PC-9 (cell line): ENCODE data around the gene TMEM240. TPM values are rescaled to one million over a fixed set of nuclear protein-coding genes. Genes with fewer than 3 reads are reported as not detected.
"Not testable (repeated sequence)": the region's sequence is repeated elsewhere in the genome, so short reads cannot be mapped to it uniquely, and the experiment has no call there.

Source experiments
- BruUV-seq: library from RNA; stranded (reverse); fragments of 400-500 nt; replicated peaks from 2 replicates; lab custom pipeline; 2021; lab: Mats Ljungman, UMichigan
- CTCF ChIA-PET: fragments of 300-600 bp; sonication (Branson Sonifier 250); formaldehyde crosslinking; loops from one replicate; lab custom pipeline; 2022; ENCODE audit warnings: antibody characterized with exemption; lab: Charles Lee
- POLR2A ChIA-PET: fragments of 300-600 bp; sonication (Branson Sonifier 250); formaldehyde crosslinking; loops from one replicate; lab custom pipeline; 2022; ENCODE audit warnings: antibody characterized with exemption; ENCODE audit not compliant: unreplicated experiment; lab: Charles Lee
- DNase-seq, 2 experiments: peaks; one replicate each; pipeline versions ENCODE4 v3.0.0 to v3.0.0-alpha.2; 2015 to 2022; ENCODE audit warnings: mixed read lengths in 1 of 2
- H2AFZ ChIP-seq: fragments of 200-600 bp; sonication (generic); 2 replicates; pipeline ENCODE4 v1.8.1; 2017; ENCODE audit warnings: antibody characterized with exemption
- H3F3A ChIP-seq: fragments of 200-600 bp; sonication (generic); 2 replicates; pipeline ENCODE4 v1.8.1; 2017; ENCODE audit warnings: antibody characterized with exemption, mild to moderate bottlenecking, low read depth; ENCODE audit not compliant: insufficient read depth
- H3K27ac ChIP-seq: fragments of 200-600 bp; sonication (generic); 2 replicates; pipeline ENCODE4 v1.6.1; 2016; ENCODE audit warnings: mixed run types
- H3K27me3 ChIP-seq: fragments of 200-600 bp; sonication (generic); 2 replicates; pipeline ENCODE4 v1.6.1; 2016; ENCODE audit warnings: low read depth, mixed run types; ENCODE audit not compliant: insufficient read depth
- H3K36me3 ChIP-seq: fragments of 200-600 bp; sonication (generic); 2 replicates; pipeline ENCODE4 v1.6.1; 2016; ENCODE audit warnings: low read depth, mixed run types
- H3K4me1 ChIP-seq: fragments of 200-600 bp; sonication (generic); replicated peaks from 2 replicates; pipeline ENCODE4 v1.6.1; 2016; ENCODE audit warnings: mixed run types; ENCODE audit not compliant: insufficient read depth
- H3K4me2 ChIP-seq: fragments of 200-600 bp; sonication (generic); 2 replicates; pipeline ENCODE4 v1.6.1; 2017; ENCODE audit warnings: mixed run types
- H3K4me3 ChIP-seq: fragments of 200-600 bp; sonication (generic); 2 replicates; pipeline ENCODE4 v1.6.1; 2016; ENCODE audit warnings: mixed run types
- H3K79me2 ChIP-seq: fragments of 200-600 bp; sonication (generic); 2 replicates; pipeline ENCODE4 v1.6.1; 2017; ENCODE audit warnings: low read depth, mixed run types
- H3K9me2 ChIP-seq: fragments of 200-600 bp; sonication (generic); 2 replicates; pipeline ENCODE4 v1.8.1; 2017; ENCODE audit warnings: mild to moderate bottlenecking; ENCODE audit not compliant: insufficient read depth
- H3K9me3 ChIP-seq: fragments of 200-600 bp; sonication (generic); 2 replicates; pipeline ENCODE4 v1.8.1; 2016; ENCODE audit warnings: low read depth; ENCODE audit not compliant: insufficient read depth
- H4K20me1 ChIP-seq: fragments of 200-600 bp; sonication (generic); 2 replicates; pipeline ENCODE4 v1.8.1; 2017; ENCODE audit not compliant: insufficient read depth
- EZH2 ChIP-seq: fragments of 200-600 bp; sonication (generic); IDR thresholded peaks from 2 replicates; pipeline ENCODE4 v1.8.0; 2017; ENCODE audit warnings: antibody characterized with exemption, low read depth
- intact Hi-C: fragments of 100-400 bp; cut with micrococcal nuclease; formaldehyde crosslinking; loops from one replicate; pipeline ENCODE4 v1.10.0; 2022; ENCODE audit not compliant: unreplicated experiment
- total RNA-seq: library from RNA; stranded (reverse); gene quantifications from 2 replicates; pipeline ENCODE4 v1.2.3, GENCODE V29; 2021
- TF ChIP-seq, protein P1 (sequence below): fragments of 200-600 bp; sonication (generic); conservative IDR thresholded peaks from 2 replicates; pipeline ENCODE4 v1.6.1; 2017; ENCODE audit warnings: mixed run types, antibody characterized with exemption, mild to moderate bottlenecking, moderate library complexity

TMEM240 gene
- total RNA-seq, 1 experiment from 2014 or later: 8.3 TPM

DNA sequence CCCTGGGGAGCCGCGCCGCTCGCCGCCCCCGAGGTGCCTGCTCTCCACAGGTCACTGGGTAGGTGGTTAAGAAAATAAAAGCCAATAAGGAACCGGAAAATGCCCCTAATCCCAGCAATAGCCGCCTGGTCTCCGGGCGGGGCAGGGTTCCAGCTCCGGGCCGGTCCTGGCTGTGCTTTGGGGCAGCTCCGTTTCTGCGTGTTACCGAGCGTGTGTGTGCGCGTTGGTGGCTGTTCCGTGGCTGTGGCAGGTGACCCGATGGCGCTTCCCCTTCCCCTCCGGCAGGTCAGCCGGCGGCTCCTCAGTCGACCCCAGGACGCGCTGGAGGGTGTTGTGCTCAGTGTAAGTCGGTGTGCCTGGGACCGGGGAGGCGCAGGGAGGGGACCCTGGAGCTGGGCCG, 17.2 kb downstream of the TMEM240 start:
- H3K4me1 ChIP-seq, POLR2A ChIA-PET, BruUV-seq, H3K27me3 ChIP-seq, H3K4me2 ChIP-seq, CTCF ChIA-PET, H3K9me3 ChIP-seq, H3F3A ChIP-seq, H2AFZ ChIP-seq, H3K9me2 ChIP-seq, H3K27ac ChIP-seq, H3K36me3 ChIP-seq, H3K79me2 ChIP-seq, intact Hi-C loops, H3K4me3 ChIP-seq, H4K20me1 ChIP-seq, DNase-seq: not testable (repeated sequence)

DNA sequence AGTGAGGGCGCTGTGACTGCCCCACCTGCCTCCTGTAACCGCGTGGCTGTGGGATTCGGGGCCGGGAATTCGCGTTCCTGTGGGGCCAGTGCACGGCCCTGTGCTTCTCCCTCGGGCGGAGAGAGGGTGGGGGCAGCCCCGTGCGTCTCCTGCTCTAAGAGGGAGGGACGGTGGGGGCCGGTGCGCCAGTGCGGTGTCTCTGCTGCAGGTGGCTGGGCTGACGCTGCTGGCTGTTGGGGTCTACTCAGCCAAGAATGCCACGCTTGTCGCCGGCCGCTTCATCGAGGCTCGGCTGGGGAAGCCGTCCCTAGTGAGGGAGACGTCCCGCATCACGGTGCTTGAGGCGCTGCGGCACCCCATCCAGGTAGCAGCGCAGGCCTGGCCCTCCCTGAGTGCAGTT, 17.9 kb downstream of the TMEM240 start:
- H3K9me2 ChIP-seq, H3K36me3 ChIP-seq, H3F3A ChIP-seq, H3K9me3 ChIP-seq, DNase-seq, H3K79me2 ChIP-seq, H3K4me1 ChIP-seq, POLR2A ChIA-PET, intact Hi-C loops, H3K27ac ChIP-seq, CTCF ChIA-PET, H3K4me3 ChIP-seq, H3K27me3 ChIP-seq, BruUV-seq, H2AFZ ChIP-seq, H4K20me1 ChIP-seq, H3K4me2 ChIP-seq: not testable (repeated sequence)

DNA sequence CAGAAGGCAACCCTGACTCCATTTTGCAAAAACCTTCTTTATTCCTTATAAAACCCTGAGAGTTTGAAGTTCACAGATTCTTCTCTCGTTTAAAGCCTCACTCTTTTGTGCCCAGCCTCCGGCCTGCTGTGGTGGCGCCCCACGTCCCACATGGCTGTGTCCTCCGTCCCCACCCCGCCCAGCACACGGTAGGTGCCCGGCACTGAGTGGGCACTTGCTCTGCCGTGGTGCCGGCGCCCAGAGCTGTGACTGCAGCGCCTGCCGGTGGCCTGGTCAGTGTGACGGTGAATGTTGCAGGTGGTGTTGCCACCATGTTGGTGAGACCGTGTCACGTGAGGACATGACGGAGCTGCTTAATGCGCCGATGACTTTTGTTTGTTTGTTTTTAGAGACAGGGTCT, 19.1 kb downstream of the TMEM240 start:
- Histone ChIP-seq H3F3A (no peaks in the 10 kb centered on the region), H3K4me1 (no peaks in the 10 kb centered on the region), H3K9me3 (no peaks in the 10 kb centered on the region), H2AFZ (no peak overlapping the region), H4K20me1 (peaks cover 7% of the 10 kb centered on the region; the same call in 1 of the 2 replicates), H3K9me2 (no peaks in the 10 kb centered on the region), H3K4me3 (no peak overlapping the region), H3K27ac (no peak overlapping the region), H3K27me3 (no peaks in the 10 kb centered on the region), H3K4me2 (no peak overlapping the region), H3K36me3 (peaks cover 6% of the 10 kb centered on the region), H3K79me2 (0 out of 2 replicates have a peak, but pooled peaks cover 4% of the 10 kb centered on the region)
- CTCF ChIA-PET: no interaction called here
- DNase-seq: no peak
- no TSS peak for BruUV-seq
- POLR2A ChIA-PET: no interaction called here
- no peak for TF ChIP-seq EZH2
- TF ChIP-seq, protein P1, sequence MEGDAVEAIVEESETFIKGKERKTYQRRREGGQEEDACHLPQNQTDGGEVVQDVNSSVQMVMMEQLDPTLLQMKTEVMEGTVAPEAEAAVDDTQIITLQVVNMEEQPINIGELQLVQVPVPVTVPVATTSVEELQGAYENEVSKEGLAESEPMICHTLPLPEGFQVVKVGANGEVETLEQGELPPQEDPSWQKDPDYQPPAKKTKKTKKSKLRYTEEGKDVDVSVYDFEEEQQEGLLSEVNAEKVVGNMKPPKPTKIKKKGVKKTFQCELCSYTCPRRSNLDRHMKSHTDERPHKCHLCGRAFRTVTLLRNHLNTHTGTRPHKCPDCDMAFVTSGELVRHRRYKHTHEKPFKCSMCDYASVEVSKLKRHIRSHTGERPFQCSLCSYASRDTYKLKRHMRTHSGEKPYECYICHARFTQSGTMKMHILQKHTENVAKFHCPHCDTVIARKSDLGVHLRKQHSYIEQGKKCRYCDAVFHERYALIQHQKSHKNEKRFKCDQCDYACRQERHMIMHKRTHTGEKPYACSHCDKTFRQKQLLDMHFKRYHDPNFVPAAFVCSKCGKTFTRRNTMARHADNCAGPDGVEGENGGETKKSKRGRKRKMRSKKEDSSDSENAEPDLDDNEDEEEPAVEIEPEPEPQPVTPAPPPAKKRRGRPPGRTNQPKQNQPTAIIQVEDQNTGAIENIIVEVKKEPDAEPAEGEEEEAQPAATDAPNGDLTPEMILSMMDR: no peak
- intact Hi-C loops: no loop called here

DNA sequence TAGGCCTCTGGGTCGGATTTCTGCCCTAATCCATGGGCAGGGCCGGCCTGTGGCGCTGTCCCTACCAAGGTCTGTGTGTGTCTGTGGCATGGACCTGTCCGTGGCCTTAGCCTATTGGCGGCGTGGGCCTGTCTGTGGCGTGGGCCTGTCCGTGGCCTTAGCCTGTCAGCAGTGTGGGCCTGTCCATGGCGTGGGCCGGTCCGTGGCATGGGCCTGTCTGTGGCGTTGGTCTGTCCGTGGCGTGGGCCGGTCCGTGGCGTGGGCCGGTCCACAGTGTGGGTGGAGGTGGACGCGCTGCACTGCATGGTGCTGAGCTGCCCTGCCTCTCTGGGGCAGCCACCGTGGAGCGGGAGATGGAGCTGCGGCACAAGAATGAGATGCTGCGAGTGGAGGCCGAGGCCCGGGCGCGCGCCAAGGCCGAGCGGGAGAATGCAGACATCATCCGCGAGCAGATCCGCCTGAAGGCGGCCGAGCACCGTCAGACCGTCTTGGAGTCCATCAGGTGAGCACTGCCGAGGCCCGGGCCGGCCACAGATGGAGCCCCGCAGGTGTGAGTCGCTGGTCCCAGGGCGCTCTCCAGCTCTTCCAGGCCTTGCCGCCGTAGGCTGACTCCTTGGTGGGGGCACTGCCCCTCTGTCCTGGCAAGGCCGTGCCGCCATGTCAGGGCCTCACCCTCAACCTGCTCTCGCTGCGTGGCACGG, 20.5 kb downstream of the TMEM240 start:
- H3K9me2 ChIP-seq, H3K27me3 ChIP-seq, intact Hi-C loops, H3K36me3 ChIP-seq, H3F3A ChIP-seq, CTCF ChIA-PET, H3K27ac ChIP-seq, H3K79me2 ChIP-seq, H2AFZ ChIP-seq, POLR2A ChIA-PET, DNase-seq, H3K4me3 ChIP-seq, H3K9me3 ChIP-seq, H4K20me1 ChIP-seq, H3K4me1 ChIP-seq, H3K4me2 ChIP-seq, BruUV-seq: not testable (repeated sequence)

DNA sequence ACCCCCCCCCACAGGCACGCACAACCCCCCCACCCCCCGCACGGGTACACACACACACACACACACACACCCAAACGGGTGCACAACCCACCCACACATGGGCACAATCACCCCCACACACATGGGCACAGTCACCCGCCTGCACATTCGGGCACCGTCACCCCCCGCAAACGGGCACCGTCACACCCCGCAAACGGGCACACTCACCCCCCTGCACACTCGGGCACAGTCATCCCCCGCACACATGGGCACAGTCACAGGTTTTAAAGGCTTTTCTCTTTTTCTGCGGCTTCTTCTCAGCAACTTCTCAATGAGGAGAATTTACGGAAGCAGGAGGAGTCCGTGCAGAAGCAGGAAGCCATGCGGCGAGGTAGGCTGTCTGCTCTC, 21.8 kb downstream of the TMEM240 start:
- H3F3A ChIP-seq, H4K20me1 ChIP-seq, CTCF ChIA-PET, H3K36me3 ChIP-seq, H3K9me2 ChIP-seq, H3K4me3 ChIP-seq, H3K9me3 ChIP-seq, BruUV-seq, intact Hi-C loops, H3K27ac ChIP-seq, H3K4me1 ChIP-seq, POLR2A ChIA-PET, DNase-seq, H3K4me2 ChIP-seq, H3K27me3 ChIP-seq, H2AFZ ChIP-seq: not testable (repeated sequence)
- H3K79me2 ChIP-seq: peaks cover 21% of the 10 kb centered on the region
